ENCODE measurements around the gene DNAJA2.
"Not testable (repeated sequence)": the region's sequence is repeated elsewhere in the genome, so short reads cannot be mapped to it uniquely, and the experiment has no call there.

Gene DNAJA2

GRCh38 chr16:47013172-47013571, 39.7 kb upstream of the DNAJA2 start:
- DNase-seq (ENCODE audit: low read depth), result no peak
- TF ChIP-seq, protein P1, sequence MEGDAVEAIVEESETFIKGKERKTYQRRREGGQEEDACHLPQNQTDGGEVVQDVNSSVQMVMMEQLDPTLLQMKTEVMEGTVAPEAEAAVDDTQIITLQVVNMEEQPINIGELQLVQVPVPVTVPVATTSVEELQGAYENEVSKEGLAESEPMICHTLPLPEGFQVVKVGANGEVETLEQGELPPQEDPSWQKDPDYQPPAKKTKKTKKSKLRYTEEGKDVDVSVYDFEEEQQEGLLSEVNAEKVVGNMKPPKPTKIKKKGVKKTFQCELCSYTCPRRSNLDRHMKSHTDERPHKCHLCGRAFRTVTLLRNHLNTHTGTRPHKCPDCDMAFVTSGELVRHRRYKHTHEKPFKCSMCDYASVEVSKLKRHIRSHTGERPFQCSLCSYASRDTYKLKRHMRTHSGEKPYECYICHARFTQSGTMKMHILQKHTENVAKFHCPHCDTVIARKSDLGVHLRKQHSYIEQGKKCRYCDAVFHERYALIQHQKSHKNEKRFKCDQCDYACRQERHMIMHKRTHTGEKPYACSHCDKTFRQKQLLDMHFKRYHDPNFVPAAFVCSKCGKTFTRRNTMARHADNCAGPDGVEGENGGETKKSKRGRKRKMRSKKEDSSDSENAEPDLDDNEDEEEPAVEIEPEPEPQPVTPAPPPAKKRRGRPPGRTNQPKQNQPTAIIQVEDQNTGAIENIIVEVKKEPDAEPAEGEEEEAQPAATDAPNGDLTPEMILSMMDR (IDR thresholded peaks at IDR 0.05; ENCODE audit: control insufficient read depth, insufficient read depth, low read depth, low read length, missing control alignments), result no peak
- no peak overlapping the region for H3K4me3 ChIP-seq (ENCODE audit: control insufficient read depth, low read depth, low read length)

- not testable (repeated sequence) for DNase-seq (ENCODE audit: low read depth)
Measured at GRCh38 chr16:47010812-47011211, 37.3 kb upstream of the DNAJA2 start.

DNA sequence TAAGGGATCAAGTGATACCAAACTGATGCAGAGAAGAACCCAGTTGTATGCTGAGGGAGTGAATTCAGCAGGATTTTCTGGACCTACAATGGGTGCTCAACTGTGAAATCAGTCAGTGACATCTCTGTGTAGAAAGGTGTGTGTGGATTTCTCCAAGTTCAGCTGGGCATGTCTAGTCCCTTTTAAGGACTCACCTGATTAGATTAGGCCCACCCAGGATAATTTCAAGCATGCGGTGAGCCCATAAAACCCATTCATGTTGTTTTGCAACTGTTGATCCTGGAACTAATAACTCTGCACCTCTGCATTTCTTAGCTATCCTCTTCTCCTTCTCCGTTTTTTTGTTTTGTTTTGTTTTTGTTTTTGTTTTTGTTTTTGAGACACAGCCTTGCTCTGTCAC, 35.1 kb upstream of the DNAJA2 start:
- no peak overlapping the region for H3K4me3 ChIP-seq (ENCODE audit: control insufficient read depth, low read depth, low read length)
- DNase-seq (ENCODE audit: low read depth), result no peak
- TF ChIP-seq, protein P1 (IDR thresholded peaks at IDR 0.05; ENCODE audit: control insufficient read depth, insufficient read depth, low read depth, low read length, missing control alignments), result no peak

More at GRCh38 chr16:47010812-47011211, 37.3 kb upstream of the DNAJA2 start:
- not testable (repeated sequence) for H3K4me3 ChIP-seq (ENCODE audit: control insufficient read depth, low read depth, low read length)

- no peak overlapping the region for H3K4me3 ChIP-seq (ENCODE audit: control insufficient read depth, low read depth, low read length)
- TF ChIP-seq, protein P1 (IDR thresholded peaks at IDR 0.05; ENCODE audit: control insufficient read depth, insufficient read depth, low read depth, low read length, missing control alignments), result no peak
- DNase-seq (ENCODE audit: low read depth), result no peak
Measured at GRCh38 chr16:47008174-47008573, 34.7 kb upstream of the DNAJA2 start.

DNA sequence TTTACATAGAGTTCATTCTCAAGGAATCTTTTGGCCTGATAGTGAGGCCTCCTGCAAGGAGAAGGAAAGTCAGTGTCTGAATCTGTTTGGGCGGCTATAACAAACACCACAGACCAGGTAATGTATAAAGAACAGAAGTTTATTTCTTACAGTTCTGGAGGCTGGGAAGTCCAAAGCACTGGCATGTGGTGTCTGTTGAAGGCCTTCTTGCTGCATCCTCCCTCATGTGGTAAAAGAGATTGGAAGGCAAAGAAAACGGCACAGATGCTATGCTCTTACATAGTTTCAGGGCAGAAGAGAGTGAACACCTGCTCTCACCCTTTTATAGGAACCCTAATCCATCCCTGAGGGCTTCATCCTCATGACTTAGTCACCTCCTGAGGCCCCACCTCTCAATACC, 31.2 kb upstream of the DNAJA2 start:
- DNase-seq (ENCODE audit: low read depth), result no peak
- no peak overlapping the region for H3K4me3 ChIP-seq (ENCODE audit: control insufficient read depth, low read depth, low read length)
- TF ChIP-seq, protein P1 (IDR thresholded peaks at IDR 0.05; ENCODE audit: control insufficient read depth, insufficient read depth, low read depth, low read length, missing control alignments), result no peak

- H3K4me3 ChIP-seq (ENCODE audit: control insufficient read depth, low read depth, low read length); DNase-seq (ENCODE audit: low read depth): not testable (repeated sequence)
Measured at GRCh38 chr16:47000066-47000465, 26.6 kb upstream of the DNAJA2 start.

- TF ChIP-seq, protein P1 (IDR thresholded peaks at IDR 0.05; ENCODE audit: control insufficient read depth, insufficient read depth, low read depth, low read length, missing control alignments), result no peak
- no peak overlapping the region for H3K4me3 ChIP-seq (ENCODE audit: control insufficient read depth, low read depth, low read length)
- DNase-seq (ENCODE audit: low read depth), result no peak
Measured at GRCh38 chr16:46997844-46998243, 24.4 kb upstream of the DNAJA2 start.

- DNase-seq (ENCODE audit: low read depth), result no peak
- H3K4me3 ChIP-seq (ENCODE audit: control insufficient read depth, low read depth, low read length), result no peak overlapping the region
- TF ChIP-seq, protein P1 (IDR thresholded peaks at IDR 0.05; ENCODE audit: control insufficient read depth, insufficient read depth, low read depth, low read length, missing control alignments), result no peak
Measured at GRCh38 chr16:46996952-46997458, 23.5 kb upstream of the DNAJA2 start.

Measured in AG09309 (cell line).